Rectal smooth muscle tissue (tissue), 1 donor: ENCODE measurements around the gene TPD52L2.
"Not testable (repeated sequence)": the region's sequence is repeated elsewhere in the genome, so short reads cannot be mapped to it uniquely, and the experiment has no call there.

ENCODE experiments used
- H3K27ac ChIP-seq: one replicate; pipeline ENCODE4 v1.7.0; 2013; ENCODE audit warnings: low read depth, low read length, inconsistent platforms
- H3K27me3 ChIP-seq: one replicate; pipeline ENCODE4 v1.7.0; 2013; ENCODE audit warnings: low read length; ENCODE audit not compliant: control insufficient read depth, insufficient read depth
- H3K36me3 ChIP-seq: one replicate; pipeline ENCODE4 v1.7.0; 2013; ENCODE audit warnings: low read length; ENCODE audit not compliant: control insufficient read depth, insufficient read depth
- H3K4me1 ChIP-seq: one replicate; pipeline ENCODE4 v1.7.0; 2013; ENCODE audit warnings: low read length; ENCODE audit not compliant: control insufficient read depth, insufficient read depth
- H3K4me3 ChIP-seq: one replicate; pipeline ENCODE4 v1.7.0; 2013; ENCODE audit warnings: low read length
- H3K9ac ChIP-seq: one replicate; pipeline ENCODE4 v1.7.0; 2013; ENCODE audit warnings: low read length

TPD52L2 gene

GRCh38 chr20:63842258-63842657 lies 22.8 kb upstream of the TPD52L2 start:
- no peak overlapping the region for H3K4me3 ChIP-seq
- H3K36me3 ChIP-seq, result no peaks in the 10 kb centered on the region
- H3K27ac ChIP-seq, result no peak overlapping the region
- no peaks in the 10 kb centered on the region for H3K4me1 ChIP-seq
- no peak overlapping the region for H3K9ac ChIP-seq
- H3K27me3 ChIP-seq, result peaks cover 20% of the 10 kb centered on the region

GRCh38 chr20:63843222-63843621 lies 21.8 kb upstream of the TPD52L2 start:
- H3K4me1 ChIP-seq, result no peaks in the 10 kb centered on the region
- no peak overlapping the region for H3K27ac ChIP-seq
- H3K9ac ChIP-seq, result no peak overlapping the region
- H3K36me3 ChIP-seq, result no peaks in the 10 kb centered on the region
- H3K4me3 ChIP-seq, result no peak overlapping the region
- H3K27me3 ChIP-seq, result peaks cover 23% of the 10 kb centered on the region

GRCh38 chr20:63843778-63844177 lies 21.3 kb upstream of the TPD52L2 start:
- Histone ChIP-seq H3K4me1 (no peaks in the 10 kb centered on the region), H3K4me3 (no peak overlapping the region), H3K27ac (no peak overlapping the region), H3K27me3 (peaks cover 23% of the 10 kb centered on the region), H3K9ac (no peak overlapping the region), H3K36me3 (no peaks in the 10 kb centered on the region)

- Histone ChIP-seq H3K27ac (no peak overlapping the region), H3K4me1 (no peaks in the 10 kb centered on the region)
Observed at GRCh38 chr20:63844511-63844991, 20.5 kb upstream of the TPD52L2 start.

GRCh38 chr20:63846128-63846771 lies 18.8 kb upstream of the TPD52L2 start:
- peaks cover 23% of the 10 kb centered on the region for H3K27me3 ChIP-seq
- no peak overlapping the region for H3K9ac ChIP-seq
- no peak overlapping the region for H3K4me3 ChIP-seq
- H3K4me1 ChIP-seq, result no peaks in the 10 kb centered on the region
- no peaks in the 10 kb centered on the region for H3K36me3 ChIP-seq
- no peak overlapping the region for H3K27ac ChIP-seq

More at GRCh38 chr20:63844511-63844991, 20.5 kb upstream of the TPD52L2 start:
- no peak overlapping the region for H3K4me3 ChIP-seq
- no peaks in the 10 kb centered on the region for H3K36me3 ChIP-seq
- H3K9ac ChIP-seq, result no peak overlapping the region
- peaks cover 23% of the 10 kb centered on the region for H3K27me3 ChIP-seq

GRCh38 chr20:63846888-63847236 lies 18.2 kb upstream of the TPD52L2 start:
- H3K9ac ChIP-seq, result no peak overlapping the region
- no peaks in the 10 kb centered on the region for H3K36me3 ChIP-seq
- H3K4me1 ChIP-seq, result no peaks in the 10 kb centered on the region
- no peak overlapping the region for H3K4me3 ChIP-seq
- H3K27me3 ChIP-seq, result peaks cover 23% of the 10 kb centered on the region
- no peak overlapping the region for H3K27ac ChIP-seq

- Histone ChIP-seq H3K4me1 (no peaks in the 10 kb centered on the region), H3K36me3 (no peaks in the 10 kb centered on the region), H3K4me3 (no peak overlapping the region), H3K27ac (peak overlapping the region; percentile 3), H3K27me3 (peaks cover 23% of the 10 kb centered on the region), H3K9ac (no peak overlapping the region)
Observed at GRCh38 chr20:63847237-63848002, 17.6 kb upstream of the TPD52L2 start.

GRCh38 chr20:63848003-63848911 lies 16.8 kb upstream of the TPD52L2 start:
- H3K4me3 ChIP-seq, result no peak overlapping the region
- no peak overlapping the region for H3K27ac ChIP-seq
- peaks cover 23% of the 10 kb centered on the region for H3K27me3 ChIP-seq
- no peaks in the 10 kb centered on the region for H3K36me3 ChIP-seq
- no peaks in the 10 kb centered on the region for H3K4me1 ChIP-seq
- H3K9ac ChIP-seq, result no peak overlapping the region

- Histone ChIP-seq H3K4me1 (peaks cover 2% of the 10 kb centered on the region), H3K36me3 (no peaks in the 10 kb centered on the region), H3K27me3 (peaks cover 24% of the 10 kb centered on the region), H3K4me3 (no peak overlapping the region), H3K27ac (no peak overlapping the region), H3K9ac (no peak overlapping the region)
Observed at GRCh38 chr20:63850689-63851547, 14.2 kb upstream of the TPD52L2 start.

- not testable (repeated sequence) for H3K4me3 ChIP-seq, H3K4me1 ChIP-seq, H3K27ac ChIP-seq, H3K36me3 ChIP-seq, H3K9ac ChIP-seq
- peaks cover 23% of the 10 kb centered on the region for H3K27me3 ChIP-seq
Observed at GRCh38 chr20:63851548-63851943, 13.5 kb upstream of the TPD52L2 start.

GRCh38 chr20:63853733-63854068 lies 11.4 kb upstream of the TPD52L2 start:
- not testable (repeated sequence) for H3K4me3 ChIP-seq, H3K27ac ChIP-seq, H3K9ac ChIP-seq, H3K4me1 ChIP-seq, H3K36me3 ChIP-seq
- H3K27me3 ChIP-seq, result peaks cover 17% of the 10 kb centered on the region
